K562 (cell line): ENCODE results near the gene TCAF1. TPM values are rescaled to one million over a fixed set of nuclear protein-coding genes. Genes with fewer than 3 reads are reported as not detected.

Source experiments
- ELF2 ChIP-seq: fragments of 250-450 bp; sonication (Bioruptor Pico); IDR thresholded peaks from 2 replicates; pipeline ENCODE4 v1.5.0; 2021; ENCODE audit warnings: mild to moderate bottlenecking
- HOXB6 ChIP-seq: fragments of 250-450 bp; sonication (Bioruptor Pico); IDR thresholded peaks from 2 replicates; pipeline ENCODE4 v1.5.1; 2022; ENCODE audit warnings: mild to moderate bottlenecking, borderline replicate concordance
- LCOR ChIP-seq: sonication (generic); formaldehyde crosslinking; IDR thresholded peaks from 2 replicates; pipeline ENCODE4 v1.8.0; 2022; ENCODE audit warnings: mild to moderate bottlenecking, missing genetic modification reagents
- PHF20 ChIP-seq: fragments of 450-650 bp; IDR thresholded peaks from 2 replicates; pipeline ENCODE4 v1.6.1; 2018; ENCODE audit not compliant: partially characterized antibody
- PTRF ChIP-seq: fragments of 450-650 bp; IDR thresholded peaks from 2 replicates; pipeline ENCODE4 v1.6.1; 2016; ENCODE audit warnings: mild to moderate bottlenecking, missing genetic modification characterization, missing compliant biosample characterization
- SIRT6 ChIP-seq: IDR thresholded peaks from one replicate; pipeline ENCODE4 v1.6.1; 2012; ENCODE audit warnings: low read depth, mild to moderate bottlenecking, control low read depth, inconsistent platforms, low read length, moderate library complexity
- SIX5 ChIP-seq, 2 experiments: IDR thresholded peaks; 2 replicates each; pipeline ENCODE4 v1.6.1; 2011; ENCODE audit warnings: low read length in 2 of 2, borderline replicate concordance in 1 of 2, low read depth in 1 of 2, mild to moderate bottlenecking in 1 of 2, moderate library complexity in 1 of 2; ENCODE audit not compliant: insufficient read depth in 1 of 2
- SMAD3 ChIP-seq: fragments of 450-650 bp; formaldehyde crosslinking; conservative IDR thresholded peaks from 2 replicates; pipeline ENCODE4 v1.4.0; 2020; ENCODE audit warnings: mild to moderate bottlenecking
- SMARCE1 ChIP-seq: fragments of 450-650 bp; IDR thresholded peaks from 2 replicates; pipeline ENCODE4 v1.7.1; 2016; ENCODE audit warnings: mild to moderate bottlenecking
- SNIP1 ChIP-seq: fragments of 450-650 bp; IDR thresholded peaks from 2 replicates; pipeline ENCODE4 v1.7.1; 2017; ENCODE audit warnings: low read depth, mild to moderate bottlenecking
- ZNF24 ChIP-seq: fragments of 450-650 bp; IDR thresholded peaks from 2 replicates; pipeline ENCODE4 v1.6.1; 2016
- ZNF785 ChIP-seq: fragments of 250-450 bp; sonication (Bioruptor Pico); IDR thresholded peaks from 2 replicates; pipeline ENCODE4 v1.4.0; 2020; ENCODE audit warnings: mild to moderate bottlenecking
- polyA plus RNA-seq, 8 experiments: library from polyadenylated mRNA; depleted of rRNA in 4 of 8; stranded (reverse) in 5 of 8; unstranded in 3 of 8; fragments of >200 nt; fragmentation: Nextera tagmentation in 2 of 8; fragmentation: Illumina TruSeq in 1 of 8; extraction: Ambion mirVana in 2 of 8; extraction: Trizol in 1 of 8; gene quantifications; 2 replicates each; pipeline versions ENCODE4 v1.2.1 to v1.2.3, GENCODE V29; 2011 to 2014; ENCODE audit warnings: inconsistent platforms in 1 of 8, missing spikeins in 1 of 8
- total RNA-seq, 7 experiments: library from RNA; depleted of rRNA in 6 of 7; stranded (reverse); fragments of >200 nt in 6 of 7; fragmentation: Illumina TruSeq in 2 of 7; extraction: Trizol in 2 of 7; gene quantifications; 2 replicates each; pipeline versions ENCODE4 v1.2.1 to v1.2.3, GENCODE V29; 2011 to 2021; ENCODE audit warnings: low replicate concordance in 1 of 7
- TF ChIP-seq, protein P1 (sequence below): sonication (generic); formaldehyde crosslinking; IDR thresholded peaks from 2 replicates; pipeline ENCODE4 v1.8.0; 2022; ENCODE audit warnings: missing genetic modification reagents, mild to moderate bottlenecking, borderline replicate concordance
- TF ChIP-seq, protein P2 (sequence below): fragments of 250-450 bp; sonication (Bioruptor Pico); IDR thresholded peaks from 2 replicates; pipeline ENCODE4 v1.4.0; 2020
- TF ChIP-seq, protein P3 (sequence below): fragments of 450-650 bp; IDR thresholded peaks from 2 replicates; pipeline ENCODE4 v1.6.1; 2014; ENCODE audit warnings: low read depth, mild to moderate bottlenecking, moderate library complexity, borderline replicate concordance

TCAF1 gene
- total and polyA plus RNA-seq, 9 of the 15 experiments (the other 6 are each of a cell fraction or from before 2014, with no cell fraction given): 6.2 to 52.2 (median 24.4) TPM

DNA sequence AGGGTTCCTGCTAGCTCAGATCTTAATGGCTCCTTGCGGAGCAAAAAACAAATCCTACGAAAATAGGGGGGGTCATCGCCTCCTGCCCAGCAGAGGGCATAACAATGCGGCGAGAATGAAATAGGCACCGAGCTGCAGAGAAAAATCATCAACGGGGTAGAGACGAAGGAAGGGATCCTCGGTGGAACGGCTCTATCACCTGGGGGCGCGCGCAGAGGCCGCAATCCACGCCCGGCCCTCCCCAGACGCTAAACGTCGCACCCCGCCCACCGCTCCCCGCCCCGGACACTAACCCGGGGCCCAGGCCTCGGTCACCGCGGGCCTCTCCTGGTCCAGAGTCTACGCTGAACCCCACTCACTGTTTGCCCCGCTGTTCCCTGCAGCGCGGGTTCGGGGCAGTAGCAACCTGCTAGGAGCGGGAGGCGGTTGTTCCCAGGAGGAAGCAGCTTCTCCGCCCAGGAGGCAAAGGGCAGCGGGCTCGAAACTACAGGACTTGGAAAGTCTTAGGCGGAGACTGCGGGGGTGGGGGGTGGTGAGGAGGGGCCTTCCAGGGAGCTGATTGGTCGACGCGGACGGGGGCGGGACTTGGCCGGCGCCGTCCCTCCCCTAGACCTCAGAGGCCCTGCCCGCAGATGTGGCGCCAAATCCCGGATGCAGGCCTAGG is at the start of gene TCAF1 (continued):
- TF ChIP-seq ELF2 (CRISPR knock-in tag) (no peak), SIRT6 (no peak), SMAD3 (CRISPR knock-in tag) (no peak), LCOR (CRISPR knock-in tag) (peak; percentile 86), ZNF785 (CRISPR knock-in tag) (no peak), ZNF24 (no peak), SIX5 (IDR thresholded peaks at IDR 0.05; ENCODE audit: borderline replicate concordance in 1 of 2, insufficient read depth in 1 of 2, low read depth in 1 of 2, low read length in 2 of 2) (no peak), HOXB6 (CRISPR knock-in tag) (no peak), SMARCE1 (peak; percentile 71; the same call in 1 of the 2 replicates), PTRF (tag) (no peak), SNIP1 (no peak), PHF20 (peak; percentile 89)
- TF ChIP-seq, protein P1, sequence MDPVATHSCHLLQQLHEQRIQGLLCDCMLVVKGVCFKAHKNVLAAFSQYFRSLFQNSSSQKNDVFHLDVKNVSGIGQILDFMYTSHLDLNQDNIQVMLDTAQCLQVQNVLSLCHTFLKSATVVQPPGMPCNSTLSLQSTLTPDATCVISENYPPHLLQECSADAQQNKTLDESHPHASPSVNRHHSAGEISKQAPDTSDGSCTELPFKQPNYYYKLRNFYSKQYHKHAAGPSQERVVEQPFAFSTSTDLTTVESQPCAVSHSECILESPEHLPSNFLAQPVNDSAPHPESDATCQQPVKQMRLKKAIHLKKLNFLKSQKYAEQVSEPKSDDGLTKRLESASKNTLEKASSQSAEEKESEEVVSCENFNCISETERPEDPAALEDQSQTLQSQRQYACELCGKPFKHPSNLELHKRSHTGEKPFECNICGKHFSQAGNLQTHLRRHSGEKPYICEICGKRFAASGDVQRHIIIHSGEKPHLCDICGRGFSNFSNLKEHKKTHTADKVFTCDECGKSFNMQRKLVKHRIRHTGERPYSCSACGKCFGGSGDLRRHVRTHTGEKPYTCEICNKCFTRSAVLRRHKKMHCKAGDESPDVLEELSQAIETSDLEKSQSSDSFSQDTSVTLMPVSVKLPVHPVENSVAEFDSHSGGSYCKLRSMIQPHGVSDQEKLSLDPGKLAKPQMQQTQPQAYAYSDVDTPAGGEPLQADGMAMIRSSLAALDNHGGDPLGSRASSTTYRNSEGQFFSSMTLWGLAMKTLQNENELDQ (CRISPR knock-in tag): no peak
- TF ChIP-seq, protein P2, sequence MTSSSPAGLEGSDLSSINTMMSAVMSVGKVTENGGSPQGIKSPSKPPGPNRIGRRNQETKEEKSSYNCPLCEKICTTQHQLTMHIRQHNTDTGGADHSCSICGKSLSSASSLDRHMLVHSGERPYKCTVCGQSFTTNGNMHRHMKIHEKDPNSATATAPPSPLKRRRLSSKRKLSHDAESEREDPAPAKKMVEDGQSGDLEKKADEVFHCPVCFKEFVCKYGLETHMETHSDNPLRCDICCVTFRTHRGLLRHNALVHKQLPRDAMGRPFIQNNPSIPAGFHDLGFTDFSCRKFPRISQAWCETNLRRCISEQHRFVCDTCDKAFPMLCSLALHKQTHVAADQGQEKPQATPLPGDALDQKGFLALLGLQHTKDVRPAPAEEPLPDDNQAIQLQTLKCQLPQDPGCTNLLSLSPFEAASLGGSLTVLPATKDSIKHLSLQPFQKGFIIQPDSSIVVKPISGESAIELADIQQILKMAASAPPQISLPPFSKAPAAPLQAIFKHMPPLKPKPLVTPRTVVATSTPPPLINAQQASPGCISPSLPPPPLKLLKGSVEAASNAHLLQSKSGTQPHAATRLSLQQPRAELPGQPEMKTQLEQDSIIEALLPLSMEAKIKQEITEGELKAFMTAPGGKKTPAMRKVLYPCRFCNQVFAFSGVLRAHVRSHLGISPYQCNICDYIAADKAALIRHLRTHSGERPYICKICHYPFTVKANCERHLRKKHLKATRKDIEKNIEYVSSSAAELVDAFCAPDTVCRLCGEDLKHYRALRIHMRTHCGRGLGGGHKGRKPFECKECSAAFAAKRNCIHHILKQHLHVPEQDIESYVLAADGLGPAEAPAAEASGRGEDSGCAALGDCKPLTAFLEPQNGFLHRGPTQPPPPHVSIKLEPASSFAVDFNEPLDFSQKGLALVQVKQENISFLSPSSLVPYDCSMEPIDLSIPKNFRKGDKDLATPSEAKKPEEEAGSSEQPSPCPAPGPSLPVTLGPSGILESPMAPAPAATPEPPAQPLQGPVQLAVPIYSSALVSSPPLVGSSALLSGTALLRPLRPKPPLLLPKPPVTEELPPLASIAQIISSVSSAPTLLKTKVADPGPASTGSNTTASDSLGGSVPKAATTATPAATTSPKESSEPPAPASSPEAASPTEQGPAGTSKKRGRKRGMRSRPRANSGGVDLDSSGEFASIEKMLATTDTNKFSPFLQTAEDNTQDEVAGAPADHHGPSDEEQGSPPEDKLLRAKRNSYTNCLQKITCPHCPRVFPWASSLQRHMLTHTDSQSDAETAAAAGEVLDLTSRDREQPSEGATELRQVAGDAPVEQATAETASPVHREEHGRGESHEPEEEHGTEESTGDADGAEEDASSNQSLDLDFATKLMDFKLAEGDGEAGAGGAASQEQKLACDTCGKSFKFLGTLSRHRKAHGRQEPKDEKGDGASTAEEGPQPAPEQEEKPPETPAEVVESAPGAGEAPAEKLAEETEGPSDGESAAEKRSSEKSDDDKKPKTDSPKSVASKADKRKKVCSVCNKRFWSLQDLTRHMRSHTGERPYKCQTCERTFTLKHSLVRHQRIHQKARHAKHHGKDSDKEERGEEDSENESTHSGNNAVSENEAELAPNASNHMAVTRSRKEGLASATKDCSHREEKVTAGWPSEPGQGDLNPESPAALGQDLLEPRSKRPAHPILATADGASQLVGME (CRISPR knock-in tag): peak; percentile 89; the same call in 1 of the 2 replicates
- TF ChIP-seq, protein P3, sequence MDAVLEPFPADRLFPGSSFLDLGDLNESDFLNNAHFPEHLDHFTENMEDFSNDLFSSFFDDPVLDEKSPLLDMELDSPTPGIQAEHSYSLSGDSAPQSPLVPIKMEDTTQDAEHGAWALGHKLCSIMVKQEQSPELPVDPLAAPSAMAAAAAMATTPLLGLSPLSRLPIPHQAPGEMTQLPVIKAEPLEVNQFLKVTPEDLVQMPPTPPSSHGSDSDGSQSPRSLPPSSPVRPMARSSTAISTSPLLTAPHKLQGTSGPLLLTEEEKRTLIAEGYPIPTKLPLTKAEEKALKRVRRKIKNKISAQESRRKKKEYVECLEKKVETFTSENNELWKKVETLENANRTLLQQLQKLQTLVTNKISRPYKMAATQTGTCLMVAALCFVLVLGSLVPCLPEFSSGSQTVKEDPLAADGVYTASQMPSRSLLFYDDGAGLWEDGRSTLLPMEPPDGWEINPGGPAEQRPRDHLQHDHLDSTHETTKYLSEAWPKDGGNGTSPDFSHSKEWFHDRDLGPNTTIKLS: 0 out of 2 replicates have a peak, but pooled peaks have one; percentile 42
